G401.6 (cell line): ENCODE data around the gene TGM1.
"Not testable (repeated sequence)": the region's sequence is repeated elsewhere in the genome, so short reads cannot be mapped to it uniquely, and the experiment has no call there.

ENCODE experiments used
- FAIRE-seq: peaks from 2 replicates; lab custom pipeline; 2012; peaks lifted over from hg19 to GRCh38; lab: Jason Lieb, UNC

TGM1 gene

GRCh38 chr14:24253936-24254335 is 9.0 kb downstream of the TGM1 start:
- FAIRE-seq = no peak

GRCh38 chr14:24252289-24253124 is 10.5 kb downstream of the TGM1 start:
- no peak for FAIRE-seq

DNA sequence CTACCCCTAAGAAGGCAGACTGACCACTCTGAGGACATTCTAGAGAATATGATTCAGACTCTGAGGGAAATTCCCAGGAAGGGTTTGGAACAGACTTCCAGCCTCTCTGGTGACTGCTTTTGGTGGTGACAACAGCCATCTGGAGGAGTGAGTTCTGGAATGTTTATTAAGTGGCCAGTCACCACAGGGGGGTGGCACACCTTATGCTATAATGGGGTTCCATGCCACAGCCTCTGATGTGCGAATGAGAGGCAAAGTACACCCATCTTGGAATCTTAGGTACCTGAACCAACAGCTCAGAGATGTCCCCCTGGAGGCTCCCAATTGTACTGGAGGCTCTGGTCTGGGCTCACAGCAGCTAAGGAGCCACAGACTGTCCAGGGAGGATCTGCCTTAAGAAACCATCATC is 11.1 kb downstream of the TGM1 start:
- no peak for FAIRE-seq

DNA sequence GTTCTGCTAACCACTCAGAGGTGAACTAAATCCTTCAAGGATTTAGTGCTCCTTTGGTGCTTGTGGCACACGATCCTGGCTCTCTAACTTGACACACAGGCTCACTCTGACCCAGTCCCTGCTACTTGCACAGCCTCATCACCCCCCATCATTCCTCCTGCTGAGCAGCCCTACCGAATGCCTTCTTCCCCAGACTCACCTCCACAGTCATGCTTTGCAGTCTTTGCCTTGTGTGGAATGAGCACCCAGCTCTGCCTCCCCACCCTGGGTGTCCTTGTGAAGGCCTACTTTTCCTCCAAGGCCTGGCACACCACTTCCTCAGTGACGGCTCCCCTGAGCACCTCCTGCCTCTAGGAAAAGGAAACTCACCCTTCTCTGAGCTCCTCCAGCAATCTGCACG is 12.6 kb downstream of the TGM1 start:
- FAIRE-seq = no peak

- FAIRE-seq = no peak
Measured at GRCh38 chr14:24249230-24250021, 13.6 kb downstream of the TGM1 start.

DNA sequence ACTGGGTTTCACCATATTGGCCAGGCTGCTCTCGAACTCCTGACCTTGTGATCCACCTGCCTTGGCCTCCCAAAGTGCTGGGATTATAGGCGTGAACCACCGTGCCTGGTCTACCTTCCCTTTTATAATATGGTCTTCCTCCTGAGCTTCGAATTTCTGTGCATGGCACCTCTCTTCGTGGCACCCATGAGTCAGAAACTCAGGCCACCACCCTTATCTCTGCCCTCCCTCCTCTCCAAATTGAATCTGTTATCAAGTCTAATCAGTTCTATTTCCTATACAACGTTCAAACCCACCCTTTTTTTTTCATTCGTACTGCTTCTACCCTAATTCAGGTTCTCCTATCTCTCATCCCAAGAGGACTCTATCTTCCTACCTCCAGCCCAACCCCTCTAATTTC is 15.6 kb downstream of the TGM1 start:
- no peak for FAIRE-seq

DNA sequence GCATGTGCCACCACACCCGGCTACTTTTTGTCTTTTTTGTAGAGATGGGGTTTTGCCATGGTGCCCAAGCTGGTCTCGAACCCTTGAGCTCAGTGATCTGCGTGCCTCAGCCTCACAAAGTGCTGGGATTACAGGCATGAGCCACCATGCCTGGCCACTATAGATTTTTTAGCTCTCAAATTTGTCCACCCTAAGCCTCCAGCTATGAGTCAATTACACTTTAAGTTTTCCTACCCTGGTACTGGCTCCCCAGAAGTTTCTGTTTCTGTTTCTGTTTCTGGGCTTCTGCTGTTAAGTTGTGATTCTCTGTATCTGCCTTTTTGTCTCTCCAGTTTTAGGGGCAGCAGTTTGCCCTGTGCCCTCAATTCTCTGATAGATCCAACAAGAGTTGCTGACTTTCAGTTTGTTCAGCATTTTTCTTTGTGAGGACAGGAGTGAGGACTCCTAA is 16.2 kb downstream of the TGM1 start:
- no peak for FAIRE-seq

DNA sequence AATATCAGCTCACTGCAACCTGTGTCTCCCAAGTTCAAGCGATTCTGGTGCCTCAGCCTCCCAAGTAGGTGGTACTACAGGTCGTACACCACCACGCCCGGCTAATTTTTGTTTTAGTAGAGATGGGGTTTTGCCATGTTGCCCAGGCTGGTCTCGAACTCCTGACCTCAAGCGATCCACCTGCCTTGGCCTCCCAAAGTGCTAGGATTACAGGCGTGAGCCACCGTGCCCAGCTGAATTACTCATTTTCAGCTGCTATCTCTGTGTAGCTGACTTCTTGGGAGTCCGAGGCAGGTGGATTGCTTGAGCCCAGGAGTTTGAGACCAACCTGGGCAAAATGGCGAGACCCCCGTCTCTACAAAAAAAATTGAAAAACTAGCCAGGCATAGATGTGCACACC is 17.6 kb downstream of the TGM1 start:
- not testable (repeated sequence) for FAIRE-seq

DNA sequence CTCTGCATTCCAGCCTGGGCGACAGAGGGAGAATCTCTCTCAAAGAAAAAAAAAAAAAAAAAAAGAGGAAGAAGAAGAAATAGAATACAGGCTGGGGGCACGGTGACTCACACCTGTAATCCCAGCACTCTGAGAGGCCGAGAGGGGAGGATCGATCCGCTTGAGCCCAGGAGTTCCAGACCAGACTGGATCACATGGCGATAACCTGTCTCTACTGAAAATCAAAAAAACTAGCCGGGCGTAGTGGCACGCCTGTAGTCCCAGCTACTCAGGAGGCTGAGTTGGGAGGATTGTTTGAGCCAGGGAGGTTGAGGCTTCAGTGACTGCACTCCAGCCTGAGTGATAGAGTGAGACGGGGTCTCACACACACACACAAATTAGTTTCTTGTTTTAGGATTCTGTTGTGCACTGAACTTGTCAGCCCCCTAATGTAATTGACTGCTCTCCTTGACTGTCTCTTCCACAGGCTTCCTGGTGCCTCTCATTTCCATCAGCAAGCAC is 19.6 kb downstream of the TGM1 start:
- FAIRE-seq = no peak

DNA sequence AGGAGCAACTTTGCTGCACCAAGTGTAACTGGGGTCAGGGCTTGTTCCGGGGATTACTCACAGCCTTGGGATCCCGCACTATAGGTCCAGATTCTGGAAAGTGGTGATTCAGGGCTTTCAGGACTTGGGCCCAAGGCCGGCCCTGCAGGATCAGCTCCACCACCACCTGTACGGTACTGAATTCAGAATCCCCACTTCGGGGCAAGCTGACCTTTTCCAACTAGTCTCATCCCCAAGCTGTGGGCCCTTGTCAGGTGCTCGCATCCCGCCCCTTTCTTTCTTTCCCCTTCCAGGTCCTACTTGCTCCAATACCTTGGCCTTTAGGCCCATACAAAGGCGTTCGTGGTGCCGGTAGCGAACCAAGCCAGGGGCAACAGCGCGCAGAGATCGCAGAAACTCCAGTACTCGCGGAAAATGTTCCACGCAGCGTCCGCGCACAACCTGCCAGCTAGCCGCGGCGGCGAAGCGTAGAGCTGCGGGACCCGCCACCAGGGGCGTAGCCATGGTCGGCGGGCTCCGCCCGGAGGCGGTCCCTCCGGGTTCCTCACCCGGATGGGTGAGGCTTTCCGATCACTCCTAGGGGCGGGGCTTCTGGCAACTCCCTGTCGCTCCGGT is 21.0 kb downstream of the TGM1 start:
- no peak for FAIRE-seq

GRCh38 chr14:24240110-24240918 is 22.7 kb downstream of the TGM1 start:
- no peak for FAIRE-seq

DNA sequence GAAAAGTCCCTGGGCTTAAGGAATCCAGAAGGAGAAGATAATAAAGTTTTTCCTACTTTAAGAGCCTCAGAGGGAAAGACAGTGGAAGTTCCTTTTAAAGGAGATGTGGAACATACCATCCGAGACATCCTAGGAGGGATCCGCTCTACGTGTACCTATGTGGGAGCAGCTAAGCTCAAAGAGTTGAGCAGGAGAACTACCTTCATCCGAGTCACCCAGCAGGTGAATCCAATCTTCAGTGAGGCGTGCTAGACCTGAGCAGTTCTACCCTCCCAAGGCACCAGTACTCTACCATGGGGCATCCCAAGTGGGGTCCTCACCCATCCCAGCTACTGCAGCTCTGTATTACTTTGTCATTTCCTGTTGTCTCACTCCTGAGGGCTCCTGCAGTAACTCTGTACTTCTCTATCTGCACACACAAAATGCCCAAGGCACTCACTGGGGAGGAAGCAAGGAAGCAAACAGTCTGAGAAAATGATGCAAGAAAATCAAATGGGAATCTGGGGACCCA is 24.4 kb downstream of the TGM1 start:
- FAIRE-seq = no peak

- no peak for FAIRE-seq
Measured at GRCh38 chr14:24238123-24238522, 24.9 kb downstream of the TGM1 start.

DNA sequence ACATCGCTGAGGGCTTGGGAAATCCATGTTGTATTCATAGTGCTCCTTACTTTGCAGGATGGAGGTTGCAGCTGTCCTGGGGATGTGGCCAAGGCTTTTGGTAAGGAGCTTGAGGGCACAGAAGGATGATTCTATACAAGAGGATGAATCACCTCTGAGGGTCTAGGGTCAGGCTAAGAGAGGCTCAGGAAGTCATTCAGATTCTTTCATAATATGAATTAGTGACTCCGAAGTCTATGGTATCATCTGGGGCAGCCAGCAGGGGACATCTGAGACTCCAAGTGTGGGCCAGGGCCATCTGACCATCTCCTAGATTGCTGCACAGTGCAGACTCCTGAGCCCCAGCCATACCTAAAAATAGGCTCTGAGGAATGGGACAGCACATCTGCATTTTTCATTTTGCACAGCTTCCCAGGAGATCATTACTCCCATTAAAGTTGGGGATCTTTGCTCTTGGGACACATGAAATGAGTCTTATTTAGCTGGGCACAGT is 25.5 kb downstream of the TGM1 start:
- FAIRE-seq = no peak

DNA sequence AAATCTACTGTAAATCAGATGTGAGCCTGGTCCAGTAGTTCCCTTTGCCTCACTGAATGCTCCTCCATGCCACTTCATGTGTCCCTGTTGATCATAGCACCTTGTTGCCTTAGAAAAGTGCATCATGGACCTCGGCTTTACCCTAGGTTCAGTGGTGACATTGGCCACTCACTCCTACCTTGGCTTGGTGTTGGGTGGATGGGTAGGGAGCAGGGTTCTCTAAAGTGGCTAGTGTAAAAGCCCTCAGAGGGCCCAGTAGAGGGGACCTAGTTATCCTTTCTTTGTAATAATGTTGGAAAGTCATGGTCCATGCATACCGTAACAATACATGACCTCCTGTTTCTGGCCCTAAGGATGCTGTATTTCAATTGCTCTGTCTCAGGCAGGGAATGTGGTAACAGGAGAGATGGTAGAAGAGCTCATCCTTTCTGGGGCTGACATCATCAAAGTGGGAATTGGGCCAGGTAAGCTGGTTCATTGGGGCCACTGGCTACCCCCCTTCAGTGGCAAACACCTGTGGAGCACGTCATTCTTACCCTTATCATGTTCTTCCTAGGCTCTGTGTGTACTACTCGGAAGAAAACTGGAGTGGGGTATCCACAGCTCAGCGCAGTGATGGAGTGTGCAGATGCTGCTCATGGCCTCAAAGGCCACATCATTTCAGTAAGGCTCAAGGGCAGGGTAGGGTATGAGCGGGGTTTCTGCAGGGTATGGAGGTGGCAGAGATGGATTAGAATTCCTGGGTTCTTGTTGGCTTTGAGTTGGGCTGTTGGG is 26.1 kb downstream of the TGM1 start:
- no peak for FAIRE-seq

GRCh38 chr14:24235804-24236688 is 26.9 kb downstream of the TGM1 start:
- no peak for FAIRE-seq

- FAIRE-seq = no peak
Measured at GRCh38 chr14:24234095-24235005, 28.6 kb downstream of the TGM1 start.

DNA sequence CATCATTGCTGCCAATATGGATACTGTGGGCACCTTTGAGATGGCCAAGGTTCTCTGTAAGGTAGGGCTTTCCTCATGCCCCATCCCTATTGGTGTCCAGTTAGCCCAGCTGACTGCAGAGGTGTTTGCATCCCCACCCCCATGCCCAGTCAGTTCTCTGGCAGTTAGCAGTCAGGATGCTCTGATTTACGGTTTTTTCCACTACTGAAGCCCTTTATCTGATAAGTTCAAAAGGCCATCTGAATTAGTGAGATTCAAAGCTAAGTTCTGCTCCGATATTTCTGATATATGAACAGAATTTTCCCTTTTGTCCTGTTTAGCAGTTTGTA is 29.5 kb downstream of the TGM1 start:
- FAIRE-seq = no peak
